Endothelial cell of umbilical vein (primary cell): Measurements from ENCODE around the gene PIANP. TPM values are rescaled to one million over a fixed set of nuclear protein-coding genes. Genes with fewer than 3 reads are reported as not detected.

Experiments
- BruUV-seq: library from RNA; stranded (reverse); fragments of 400-500 nt; replicated peaks from 2 replicates; lab custom pipeline; 2021; lab: Mats Ljungman, UMichigan
- CTCF ChIA-PET: fragments of 300-600, 350-600 bp; sonication (Branson Sonifier 250); formaldehyde crosslinking; loops from one replicate; lab custom pipeline; 2021; ENCODE audit warnings: antibody characterized with exemption, inconsistent platforms; lab: Charles Lee
- POLR2A ChIA-PET: fragments of 300-600, 350-600 bp; sonication (Branson Sonifier 250); formaldehyde crosslinking; loops from one replicate; lab custom pipeline; 2021; ENCODE audit warnings: antibody characterized with exemption, inconsistent platforms; lab: Charles Lee
- DNase-seq: peaks from one replicate; pipeline ENCODE4 v3.0.0-alpha.2; 2011; ENCODE audit warnings: low read depth, low spot score
- FAIRE-seq: peaks from 2 replicates; lab custom pipeline; 2011; peaks lifted over from hg19 to GRCh38; lab: Jason Lieb, UNC
- H2AFZ ChIP-seq: 2 replicates; pipeline ENCODE4 v1.6.0; 2012; ENCODE audit warnings: low read depth, low read length, control low read depth, inconsistent platforms
- H3K27ac ChIP-seq: 2 replicates; pipeline ENCODE4 v1.5.1; 2011; ENCODE audit warnings: low read depth, mild to moderate bottlenecking, control low read depth, low read length, moderate library complexity; ENCODE audit not compliant: insufficient read depth
- H3K27me3 ChIP-seq, 2 experiments: 2 replicates each; pipeline versions ENCODE4 v1.6.0 to v1.6.1; 2011; ENCODE audit warnings: low read length in 2 of 2, mixed read lengths in 1 of 2; ENCODE audit not compliant: control insufficient read depth in 2 of 2, insufficient read depth in 2 of 2
- H3K36me3 ChIP-seq, 2 experiments: 2 replicates in 1 of 2; 3 replicates in 1 of 2; pipeline ENCODE4 v1.5.1; 2011; ENCODE audit warnings: low read length in 2 of 2, mild to moderate bottlenecking in 1 of 2, moderate library complexity in 1 of 2; ENCODE audit not compliant: control insufficient read depth in 2 of 2, insufficient read depth in 2 of 2; ENCODE audit errors: extremely low read depth in 1 of 2
- H3K4me1 ChIP-seq: 3 replicates; pipeline ENCODE4 v1.5.1; 2011; ENCODE audit warnings: mild to moderate bottlenecking, low read length; ENCODE audit not compliant: control insufficient read depth, insufficient read depth; ENCODE audit errors: extremely low read depth
- H3K4me2 ChIP-seq: 2 replicates; pipeline ENCODE4 v1.6.1; 2011; ENCODE audit warnings: low read length, control low read depth, mixed read lengths; ENCODE audit not compliant: insufficient read depth
- H3K4me3 ChIP-seq, 3 experiments: fragments of 200-600 bp in 1 of 3; sonication (generic), shearing (Covaris generic) in 1 of 3; replicated peaks in 1 of 3; 2 replicates each; pipeline ENCODE4 v1.5.1; 2011 to 2016; ENCODE audit warnings: control low read depth in 3 of 3, low read length in 3 of 3, mild to moderate bottlenecking in 2 of 3, inconsistent platforms in 1 of 3, low read depth in 1 of 3, moderate library complexity in 1 of 3; ENCODE audit not compliant: insufficient read depth in 1 of 3
- H3K79me2 ChIP-seq: 2 replicates; pipeline ENCODE4 v1.6.0; 2012; ENCODE audit warnings: low read length, inconsistent platforms; ENCODE audit not compliant: control insufficient read depth, insufficient read depth
- H3K9ac ChIP-seq: replicated peaks from 2 replicates; pipeline ENCODE3; 2011; ENCODE audit warnings: low read length, control low read depth; ENCODE audit not compliant: insufficient read depth; ENCODE audit errors: extremely low read depth
- H3K9me1 ChIP-seq: replicated peaks from 3 replicates; pipeline ENCODE4 v1.6.0; 2011; ENCODE audit warnings: mild to moderate bottlenecking, low read length; ENCODE audit not compliant: control insufficient read depth, insufficient read depth; ENCODE audit errors: extremely low read depth
- H3K9me3 ChIP-seq: replicated peaks from 2 replicates; pipeline ENCODE4 v1.5.1; 2012; ENCODE audit warnings: low read length, inconsistent platforms; ENCODE audit not compliant: control insufficient read depth, insufficient read depth
- H4K20me1 ChIP-seq: replicated peaks from 2 replicates; pipeline ENCODE3; 2011; ENCODE audit warnings: mild to moderate bottlenecking, low read length; ENCODE audit not compliant: control insufficient read depth, insufficient read depth; ENCODE audit errors: extremely low read depth
- CTCF ChIP-seq, 2 donors: IDR thresholded peaks; 1 replicate in 1 of 2; 2 replicates in 1 of 2; pipeline ENCODE4 v1.5.1; 2011; ENCODE audit warnings: low read length in 2 of 2, mild to moderate bottlenecking in 2 of 2, moderate library complexity in 2 of 2, control low read depth in 1 of 2, inconsistent platforms in 1 of 2, low read depth in 1 of 2; ENCODE audit not compliant: insufficient read depth in 1 of 2; ENCODE audit errors: extremely low read depth in 1 of 2
- EZH2 ChIP-seq: IDR thresholded peaks from 2 replicates; pipeline ENCODE4 v1.6.1; 2012; ENCODE audit warnings: borderline replicate concordance, low read depth, mild to moderate bottlenecking, moderate library complexity, low read length, inconsistent platforms; ENCODE audit not compliant: severe bottlenecking
- FOS ChIP-seq: IDR thresholded peaks from 2 replicates; pipeline ENCODE4 v1.6.1; 2011; ENCODE audit warnings: mild to moderate bottlenecking, low read length, moderate library complexity, borderline replicate concordance; ENCODE audit not compliant: insufficient read depth
- GATA2 ChIP-seq: IDR thresholded peaks from 2 replicates; pipeline ENCODE4 v1.7.0; 2011; ENCODE audit warnings: low read depth, mild to moderate bottlenecking, moderate library complexity, mixed read lengths, low read length; ENCODE audit not compliant: insufficient read length, insufficient read depth
- JUN ChIP-seq: IDR thresholded peaks from 2 replicates; pipeline ENCODE4 v1.6.1; 2011; ENCODE audit warnings: borderline replicate concordance, low read depth; ENCODE audit not compliant: insufficient read length, insufficient read depth
- MAX ChIP-seq: IDR thresholded peaks from 2 replicates; pipeline ENCODE4 v1.6.1; 2011; ENCODE audit not compliant: insufficient read depth, insufficient read length
- MYC ChIP-seq: IDR thresholded peaks from one replicate; pipeline ENCODE4 v1.6.1; 2011; ENCODE audit warnings: mild to moderate bottlenecking, low read depth, low read length
- POLR2A ChIP-seq: IDR thresholded peaks from 2 replicates; pipeline ENCODE4 v1.6.1; 2012; ENCODE audit warnings: low read depth, mild to moderate bottlenecking, control low read depth, low read length
- POLR2AphosphoS5 ChIP-seq: IDR thresholded peaks from 2 replicates; pipeline ENCODE4 v1.6.1; 2012; ENCODE audit warnings: low read depth, mild to moderate bottlenecking, control low read depth, low read length, moderate library complexity; ENCODE audit not compliant: insufficient read depth
- dilution Hi-C: fragments of 300-500 bp; cut with MboI; formaldehyde crosslinking; loops from one replicate; pipeline ENCODE4 v1.15.0; 2019; ENCODE audit warnings: low sequenced_read_pairs; ENCODE audit not compliant: extremely low pct_ligation_motif_present
- intact Hi-C: fragments of 100-400 bp; cut with micrococcal nuclease; formaldehyde crosslinking; loops from one replicate; pipeline ENCODE4 v1.10.0; 2022
- polyA plus RNA-seq, 4 experiments: library from polyadenylated mRNA; depleted of rRNA in 3 of 4; stranded (reverse) in 3 of 4; unstranded in 1 of 4; fragments of >200 nt; gene quantifications; 2 replicates each; pipeline versions ENCODE4 v1.2.1 to v1.2.3, GENCODE V29; 2011 to 2012; ENCODE audit warnings: missing spikeins in 1 of 4
- total RNA-seq: library from RNA; stranded (reverse); gene quantifications from 2 replicates; pipeline ENCODE4 v1.2.3, GENCODE V29; 2021

PIANP gene
- total and polyA plus RNA-seq, 2 donors (not counting 3 experiments of a cell fraction or from before 2014, with no cell fraction given) = 0.10 to 0.55 TPM

- Histone ChIP-seq H2AFZ (no peak overlapping the region), H3K9ac (no peak overlapping the region), H4K20me1 (no peaks in the 10 kb centered on the region), H3K9me1 (no peaks in the 10 kb centered on the region), H3K36me3 (peaks cover 0 to 4% of the 10 kb centered on the region in 2 experiments), H3K27me3 (no peaks in the 10 kb centered on the region), H3K4me2 (no peak overlapping the region), H3K4me1 (peaks cover 21% of the 10 kb centered on the region), H3K27ac (no peak overlapping the region), H3K9me3 (no peaks in the 10 kb centered on the region), H3K4me3 (no peak overlapping the region), H3K79me2 (peaks cover 83% of the 10 kb centered on the region)
- intact Hi-C loops (loop anchor here (5.0 kb wide), 1 partner anchor 91 kb away; no protein-coding TSS in a partner anchor), dilution Hi-C loops (no loop called here)
- no peak for DNase-seq
- CTCF ChIA-PET = interaction anchor here (1.4 to 2.0 kb wide), 2 partner anchors 65 to 133 kb away, joined by 6 to 7 read pairs; no protein-coding TSS in a partner anchor
- TF ChIP-seq MAX (no peak), CTCF (IDR thresholded peaks at IDR 0.05; ENCODE audit: extremely low read depth in 1 of 2, insufficient read depth in 1 of 2, low read depth in 1 of 2, low read length in 2 of 2) (no peak), POLR2A (no peak), POLR2AphosphoS5 (no peak), GATA2 (no peak), MYC (no peak), JUN (no peak), FOS (no peak), EZH2 (no peak)
- BruUV-seq = no TSS peak
- POLR2A ChIA-PET = no interaction called here
- FAIRE-seq = no peak
These were observed 14.8 kb downstream of the PIANP start for GRCh38 chr12:6685814-6686213.
